Astrocyte (in vitro differentiated cells and primary cell): ENCODE measurements around the gene ANKRD33B.

Experiments
- EZH2 ChIP-seq: IDR thresholded peaks from 2 replicates; pipeline ENCODE4 v1.6.1; 2012; ENCODE audit warnings: mild to moderate bottlenecking, low read length, inconsistent platforms; ENCODE audit not compliant: insufficient read depth
- TF ChIP-seq, protein P1 (sequence below): IDR thresholded peaks from 2 replicates; pipeline ENCODE4 v1.5.1; 2011; ENCODE audit warnings: low read depth, mild to moderate bottlenecking, inconsistent platforms, low read length, moderate library complexity; ENCODE audit not compliant: insufficient read depth

DNA sequence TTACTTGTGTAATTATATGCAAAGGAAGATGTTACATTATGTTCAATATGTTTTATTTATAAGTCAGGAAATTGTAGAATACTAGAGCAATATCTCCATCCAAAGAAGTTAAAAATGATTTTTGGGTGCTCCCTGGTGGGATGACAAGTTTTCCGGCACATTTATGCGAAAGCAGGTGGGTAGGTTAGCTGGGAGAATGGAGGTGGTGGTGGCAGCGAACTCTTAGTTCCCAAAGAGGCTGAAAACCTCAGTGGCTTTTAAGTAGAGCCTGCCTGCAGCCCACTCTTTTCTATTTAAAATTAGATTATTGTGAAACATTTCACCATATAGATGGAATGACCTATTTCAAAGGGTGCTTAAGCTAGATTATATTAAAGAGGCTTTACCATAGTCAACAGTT, 51.8 kb downstream of the ANKRD33B start:
- TF ChIP-seq, protein P1, sequence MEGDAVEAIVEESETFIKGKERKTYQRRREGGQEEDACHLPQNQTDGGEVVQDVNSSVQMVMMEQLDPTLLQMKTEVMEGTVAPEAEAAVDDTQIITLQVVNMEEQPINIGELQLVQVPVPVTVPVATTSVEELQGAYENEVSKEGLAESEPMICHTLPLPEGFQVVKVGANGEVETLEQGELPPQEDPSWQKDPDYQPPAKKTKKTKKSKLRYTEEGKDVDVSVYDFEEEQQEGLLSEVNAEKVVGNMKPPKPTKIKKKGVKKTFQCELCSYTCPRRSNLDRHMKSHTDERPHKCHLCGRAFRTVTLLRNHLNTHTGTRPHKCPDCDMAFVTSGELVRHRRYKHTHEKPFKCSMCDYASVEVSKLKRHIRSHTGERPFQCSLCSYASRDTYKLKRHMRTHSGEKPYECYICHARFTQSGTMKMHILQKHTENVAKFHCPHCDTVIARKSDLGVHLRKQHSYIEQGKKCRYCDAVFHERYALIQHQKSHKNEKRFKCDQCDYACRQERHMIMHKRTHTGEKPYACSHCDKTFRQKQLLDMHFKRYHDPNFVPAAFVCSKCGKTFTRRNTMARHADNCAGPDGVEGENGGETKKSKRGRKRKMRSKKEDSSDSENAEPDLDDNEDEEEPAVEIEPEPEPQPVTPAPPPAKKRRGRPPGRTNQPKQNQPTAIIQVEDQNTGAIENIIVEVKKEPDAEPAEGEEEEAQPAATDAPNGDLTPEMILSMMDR: no peak
- TF ChIP-seq EZH2: no peak
